ENCODE measurements around the gene ESRRG.

DNA sequence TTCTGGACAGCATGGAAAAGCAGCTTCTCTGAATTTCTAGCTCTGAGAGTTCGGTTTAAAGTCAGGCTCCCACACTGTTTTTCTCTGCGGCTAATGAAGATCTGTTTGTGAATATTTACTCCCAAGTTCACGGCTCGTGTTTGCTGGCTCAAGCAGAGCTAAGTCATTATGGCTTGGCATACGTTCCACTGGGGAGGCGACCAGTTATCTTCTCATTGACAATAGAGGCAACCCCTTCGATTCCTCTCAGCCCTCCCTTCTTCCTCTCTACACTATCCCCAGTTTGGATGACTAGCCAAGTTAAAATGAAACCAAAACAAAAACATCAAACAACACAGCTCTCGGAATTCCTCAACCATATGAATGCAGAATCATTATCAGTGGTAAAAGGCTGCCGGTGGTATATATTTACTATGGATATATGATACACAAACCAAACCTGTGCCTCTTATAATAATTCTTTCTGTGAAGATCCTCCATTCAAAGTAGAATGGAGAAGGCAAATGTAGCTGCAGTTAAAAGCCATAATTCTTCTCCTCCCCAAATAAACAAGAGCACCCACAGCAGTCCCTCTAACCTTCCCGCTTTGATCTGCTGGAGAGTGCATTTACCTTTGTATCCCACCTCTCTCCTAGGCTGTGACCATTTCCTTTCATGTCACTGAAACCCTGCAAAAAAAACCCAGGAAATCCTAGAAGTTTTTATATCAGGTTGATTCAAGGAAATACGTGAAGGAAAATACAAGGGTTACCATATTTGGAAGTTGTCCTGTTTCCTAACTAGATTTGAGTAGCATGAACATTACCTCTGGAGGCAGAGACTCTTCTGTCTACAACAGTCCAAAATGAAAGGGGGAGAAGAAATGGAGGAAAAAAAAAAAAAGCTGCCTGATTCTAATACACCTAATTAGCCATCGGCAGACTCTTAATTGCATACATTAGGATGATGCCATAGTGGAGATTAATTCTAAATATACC is 191.7 kb downstream of the ESRRG start:
- TF ChIP-seq, protein P1, sequence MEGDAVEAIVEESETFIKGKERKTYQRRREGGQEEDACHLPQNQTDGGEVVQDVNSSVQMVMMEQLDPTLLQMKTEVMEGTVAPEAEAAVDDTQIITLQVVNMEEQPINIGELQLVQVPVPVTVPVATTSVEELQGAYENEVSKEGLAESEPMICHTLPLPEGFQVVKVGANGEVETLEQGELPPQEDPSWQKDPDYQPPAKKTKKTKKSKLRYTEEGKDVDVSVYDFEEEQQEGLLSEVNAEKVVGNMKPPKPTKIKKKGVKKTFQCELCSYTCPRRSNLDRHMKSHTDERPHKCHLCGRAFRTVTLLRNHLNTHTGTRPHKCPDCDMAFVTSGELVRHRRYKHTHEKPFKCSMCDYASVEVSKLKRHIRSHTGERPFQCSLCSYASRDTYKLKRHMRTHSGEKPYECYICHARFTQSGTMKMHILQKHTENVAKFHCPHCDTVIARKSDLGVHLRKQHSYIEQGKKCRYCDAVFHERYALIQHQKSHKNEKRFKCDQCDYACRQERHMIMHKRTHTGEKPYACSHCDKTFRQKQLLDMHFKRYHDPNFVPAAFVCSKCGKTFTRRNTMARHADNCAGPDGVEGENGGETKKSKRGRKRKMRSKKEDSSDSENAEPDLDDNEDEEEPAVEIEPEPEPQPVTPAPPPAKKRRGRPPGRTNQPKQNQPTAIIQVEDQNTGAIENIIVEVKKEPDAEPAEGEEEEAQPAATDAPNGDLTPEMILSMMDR (IDR thresholded peaks at IDR 0.05; ENCODE audit: control extremely low read depth in 1 of 3, insufficient read depth in 1 of 3, low read depth in 1 of 3, low read length in 3 of 3), result no peak
- no peak for TF ChIP-seq EP300 (IDR thresholded peaks at IDR 0.05; ENCODE audit: borderline replicate concordance in 1 of 2, low read depth in 2 of 2, low read length in 2 of 2)
- TF ChIP-seq POLR2A (IDR thresholded peaks at IDR 0.05; ENCODE audit: control extremely low read depth in 1 of 2, low read depth in 2 of 2, low read length in 2 of 2), result no peak
- TF ChIP-seq PHF8 (conservative IDR thresholded peaks at IDR 0.05; ENCODE audit: low read depth, low read length), result no peak
- TF ChIP-seq SP2 (IDR thresholded peaks at IDR 0.05; ENCODE audit: low read length), result no peak
- TF ChIP-seq EZH2 (IDR thresholded peaks at IDR 0.05; ENCODE audit: low read depth, low read length, severe bottlenecking), result no peak
- no peak for TF ChIP-seq POLR2AphosphoS5 (IDR thresholded peaks at IDR 0.05; ENCODE audit: low read depth, low read length)
- no peak for TF ChIP-seq GABPA (IDR thresholded peaks at IDR 0.05; ENCODE audit: borderline replicate concordance, insufficient read depth, low read length)
- TF ChIP-seq TCF12 (IDR thresholded peaks at IDR 0.05; ENCODE audit: low read depth, low read length), result no peak

Data from H1 (cell line).